Activated T-helper 2 cell treated with anti-CD3 and anti-CD28 coated beads, Interferon-gamma antibody, Interleukin-2, Interleukin-4, amounts not matched to agents 10 μg/mL and 5 μg/mL and 100 μg/mL, durations not matched to agents 14 hours and 24 hours and 36 hours (primary cell): ENCODE data around the gene BLMH. TPM values are rescaled to one million over a fixed set of nuclear protein-coding genes. Genes with fewer than 3 reads are reported as not detected.

Experiments used
- DNase-seq: peaks from one replicate; pipeline ENCODE4 v3.0.0; 2021; ENCODE audit warnings: low spot score
- H3K27ac Mint-ChIP-seq: one replicate; pipeline ENCODE4 v1.8.0; 2021; ENCODE audit warnings: mixed read lengths
- H3K27me3 Mint-ChIP-seq: one replicate; pipeline ENCODE4 v1.8.0; 2021; ENCODE audit warnings: low read depth, mixed read lengths
- H3K36me3 Mint-ChIP-seq: one replicate; pipeline ENCODE4 v1.8.0; 2021; ENCODE audit warnings: low read depth, mixed read lengths
- H3K4me1 Mint-ChIP-seq: one replicate; pipeline ENCODE4 v1.8.0; 2021; ENCODE audit warnings: low read depth, mixed read lengths
- H3K4me3 Mint-ChIP-seq: one replicate; pipeline ENCODE4 v1.8.0; 2021; ENCODE audit warnings: low read depth, mild to moderate bottlenecking, moderate library complexity, mixed read lengths
- H3K9me3 Mint-ChIP-seq: one replicate; pipeline ENCODE4 v1.8.0; 2021; ENCODE audit warnings: mixed read lengths
- intact Hi-C: fragments of 100-400 bp; cut with micrococcal nuclease; formaldehyde crosslinking; loops from one replicate; pipeline ENCODE4 v1.15.1; 2023
- total RNA-seq: library from RNA; stranded (reverse); gene quantifications from 2 replicates; pipeline ENCODE4 v1.2.3, GENCODE V29; 2022

The BLMH gene
- total RNA-seq, 1 donor from 2014 or later = 72.2 TPM

GRCh38 chr17:30263552-30264333, 28.0 kb downstream of the BLMH start:
- H3K36me3 Mint-ChIP-seq = peaks cover 70% of the 10 kb centered on the region

DNA sequence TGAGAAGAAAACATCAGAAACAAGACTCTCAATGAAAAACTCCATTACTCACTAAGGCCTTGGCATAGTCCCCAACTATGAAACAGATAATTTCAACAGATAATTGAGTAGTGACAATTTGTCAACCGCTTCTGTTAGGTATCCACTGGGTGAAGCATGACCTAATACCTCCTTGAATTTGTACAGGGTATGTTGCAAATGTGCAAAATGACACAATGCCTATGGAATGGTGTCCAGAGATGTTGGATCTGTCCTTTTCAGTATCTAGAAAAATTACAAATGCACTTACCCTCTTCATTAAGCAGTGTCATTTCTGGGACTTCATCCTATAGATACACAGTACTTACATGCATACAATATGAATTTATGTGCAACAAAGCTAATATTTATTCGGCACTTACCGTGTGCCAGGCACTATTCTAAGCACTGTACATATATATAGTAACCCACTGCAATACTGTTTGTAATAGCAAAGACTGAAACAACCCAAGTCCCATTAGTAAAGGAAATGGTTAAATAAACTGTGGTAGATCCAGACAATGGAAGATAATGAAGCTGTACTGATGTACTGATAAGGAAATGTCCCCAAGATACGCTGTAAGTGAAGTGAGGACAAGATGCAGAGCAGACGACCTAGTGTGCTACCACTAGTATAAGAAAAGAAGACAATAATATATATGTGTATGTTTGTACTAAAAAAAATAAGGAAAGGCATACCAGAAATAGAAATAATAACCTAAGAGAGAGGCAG, 34.8 kb downstream of the BLMH start:
- Mint-ChIP-seq H3K36me3 (peaks cover 47% of the 10 kb centered on the region), H3K4me1 (peaks cover 14% of the 10 kb centered on the region), H3K27me3 (no peaks in the 10 kb centered on the region), H3K27ac (no peak overlapping the region), H3K9me3 (no peaks in the 10 kb centered on the region), H3K4me3 (no peak overlapping the region)
- no peak for DNase-seq
- intact Hi-C loops = no loop called here

More at GRCh38 chr17:30263552-30264333, 28.0 kb downstream of the BLMH start:
- DNase-seq = no peak
- H3K4me3 Mint-ChIP-seq = no peak overlapping the region
- peaks cover 5% of the 10 kb centered on the region for H3K4me1 Mint-ChIP-seq
- H3K27ac Mint-ChIP-seq = no peak overlapping the region
- no peaks in the 10 kb centered on the region for H3K9me3 Mint-ChIP-seq
- intact Hi-C loops = no loop called here
- H3K27me3 Mint-ChIP-seq = no peaks in the 10 kb centered on the region

- no peaks in the 10 kb centered on the region for H3K27me3 Mint-ChIP-seq
- H3K27ac Mint-ChIP-seq = no peak overlapping the region
- intact Hi-C loops = no loop called here
- peaks cover 11% of the 10 kb centered on the region for H3K4me1 Mint-ChIP-seq
- H3K9me3 Mint-ChIP-seq = no peaks in the 10 kb centered on the region
- H3K4me3 Mint-ChIP-seq = no peak overlapping the region
- peaks cover 50% of the 10 kb centered on the region for H3K36me3 Mint-ChIP-seq
- DNase-seq = no peak
These were observed 37.6 kb downstream of the BLMH start for GRCh38 chr17:30254150-30254549.

DNA sequence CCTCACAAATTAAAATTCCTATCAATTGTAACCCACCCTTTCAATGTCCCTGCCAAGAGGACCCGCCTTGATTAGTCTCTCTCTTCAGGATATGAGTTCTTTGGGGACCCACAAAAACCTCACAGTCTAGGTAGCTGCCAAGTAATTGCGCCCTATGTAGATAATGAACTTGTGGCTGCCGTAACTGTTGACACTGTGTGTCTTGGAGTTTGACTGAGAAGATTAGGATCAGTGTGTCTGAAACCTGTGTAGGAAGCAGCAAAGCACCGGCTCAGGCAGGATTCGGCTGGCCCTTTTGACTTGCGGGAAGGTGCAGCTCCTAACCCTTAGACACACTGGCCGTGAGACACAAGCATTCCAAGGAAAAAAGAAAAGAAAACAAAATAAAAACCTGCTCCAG, 38.4 kb downstream of the BLMH start:
- no peak for DNase-seq
- H3K27ac Mint-ChIP-seq = no peak overlapping the region
- H3K27me3 Mint-ChIP-seq = no peaks in the 10 kb centered on the region
- H3K4me3 Mint-ChIP-seq = no peak overlapping the region
- intact Hi-C loops = no loop called here
- H3K9me3 Mint-ChIP-seq = no peaks in the 10 kb centered on the region
- peaks cover 53% of the 10 kb centered on the region for H3K36me3 Mint-ChIP-seq
- H3K4me1 Mint-ChIP-seq = peaks cover 7% of the 10 kb centered on the region

DNA sequence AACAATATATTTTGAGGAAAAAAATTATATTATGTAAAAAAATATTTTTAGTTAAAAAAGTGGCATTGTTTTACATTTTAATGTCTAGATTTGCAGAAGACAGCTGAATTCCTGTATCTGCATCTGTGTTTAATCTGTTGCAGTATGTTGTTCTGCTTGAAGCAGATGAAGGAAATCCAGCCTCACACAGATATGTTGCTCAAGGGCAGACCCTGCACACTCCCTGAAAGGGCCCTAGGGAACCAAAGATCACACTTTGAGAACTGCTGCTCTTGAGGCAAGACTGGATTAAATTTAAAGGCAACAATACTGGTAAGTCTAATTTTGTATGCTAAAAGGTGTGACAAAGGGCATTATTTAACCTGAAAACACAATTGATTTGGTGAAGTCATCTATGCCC, 39.8 kb downstream of the BLMH start:
- intact Hi-C loops = no loop called here
- Mint-ChIP-seq H3K27me3 (no peaks in the 10 kb centered on the region), H3K36me3 (peaks cover 57% of the 10 kb centered on the region), H3K4me1 (no peaks in the 10 kb centered on the region), H3K9me3 (no peaks in the 10 kb centered on the region), H3K27ac (no peak overlapping the region), H3K4me3 (no peak overlapping the region)
- DNase-seq = no peak

DNA sequence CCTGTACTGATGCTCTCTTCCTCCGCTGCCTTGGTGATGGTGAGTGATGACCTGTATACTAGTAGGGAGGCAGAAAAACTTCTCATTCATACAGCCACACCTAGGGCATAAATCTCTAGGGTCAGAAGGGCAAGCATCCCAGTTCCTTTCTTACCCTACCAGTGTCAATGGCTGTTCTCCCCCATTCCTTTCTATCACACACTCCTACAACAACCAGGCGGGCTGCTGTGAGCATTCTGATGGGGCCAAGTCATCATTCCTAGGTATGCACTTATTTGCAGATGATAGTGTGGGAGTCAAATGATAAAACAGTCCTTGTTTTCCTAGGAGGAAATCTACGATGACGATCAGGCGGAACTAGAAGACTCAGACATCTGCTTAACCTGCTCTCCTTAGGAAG, 42.3 kb downstream of the BLMH start:
- H3K9me3 Mint-ChIP-seq = no peaks in the 10 kb centered on the region
- no peak overlapping the region for H3K4me3 Mint-ChIP-seq
- H3K36me3 Mint-ChIP-seq = peaks cover 55% of the 10 kb centered on the region
- intact Hi-C loops = no loop called here
- no peaks in the 10 kb centered on the region for H3K27me3 Mint-ChIP-seq
- no peak for DNase-seq
- H3K27ac Mint-ChIP-seq = no peak overlapping the region
- no peaks in the 10 kb centered on the region for H3K4me1 Mint-ChIP-seq

DNA sequence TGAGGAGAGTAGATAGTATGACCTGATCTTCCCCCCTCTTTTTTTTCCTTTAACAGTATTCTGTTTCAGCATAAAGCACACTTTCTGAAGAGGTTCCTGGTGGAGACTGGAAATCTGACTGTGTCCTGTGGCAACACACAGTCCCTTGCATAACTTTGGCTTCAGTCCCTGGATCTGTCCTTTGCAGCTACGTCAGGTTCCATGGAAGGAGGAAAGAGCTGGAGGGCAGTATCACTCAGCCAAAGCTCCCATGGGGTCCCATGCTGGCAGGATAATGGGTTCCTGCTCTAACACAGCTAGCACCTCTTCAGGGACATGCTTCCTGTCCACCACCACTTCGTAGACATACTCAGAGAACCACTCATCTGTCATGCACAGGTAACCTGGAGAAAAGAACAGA, 43.0 kb downstream of the BLMH start:
- no peak for DNase-seq
- peaks cover 55% of the 10 kb centered on the region for H3K36me3 Mint-ChIP-seq
- H3K27ac Mint-ChIP-seq = no peak overlapping the region
- intact Hi-C loops = no loop called here
- H3K27me3 Mint-ChIP-seq = no peaks in the 10 kb centered on the region
- no peaks in the 10 kb centered on the region for H3K4me1 Mint-ChIP-seq
- no peaks in the 10 kb centered on the region for H3K9me3 Mint-ChIP-seq
- no peak overlapping the region for H3K4me3 Mint-ChIP-seq

GRCh38 chr17:30246460-30246859, 45.3 kb downstream of the BLMH start:
- DNase-seq = no peak
- H3K4me3 Mint-ChIP-seq = no peak overlapping the region
- peaks cover 44% of the 10 kb centered on the region for H3K36me3 Mint-ChIP-seq
- peaks cover 2% of the 10 kb centered on the region for H3K27me3 Mint-ChIP-seq
- intact Hi-C loops = no loop called here
- H3K9me3 Mint-ChIP-seq = no peaks in the 10 kb centered on the region
- H3K27ac Mint-ChIP-seq = no peak overlapping the region
- no peaks in the 10 kb centered on the region for H3K4me1 Mint-ChIP-seq

DNA sequence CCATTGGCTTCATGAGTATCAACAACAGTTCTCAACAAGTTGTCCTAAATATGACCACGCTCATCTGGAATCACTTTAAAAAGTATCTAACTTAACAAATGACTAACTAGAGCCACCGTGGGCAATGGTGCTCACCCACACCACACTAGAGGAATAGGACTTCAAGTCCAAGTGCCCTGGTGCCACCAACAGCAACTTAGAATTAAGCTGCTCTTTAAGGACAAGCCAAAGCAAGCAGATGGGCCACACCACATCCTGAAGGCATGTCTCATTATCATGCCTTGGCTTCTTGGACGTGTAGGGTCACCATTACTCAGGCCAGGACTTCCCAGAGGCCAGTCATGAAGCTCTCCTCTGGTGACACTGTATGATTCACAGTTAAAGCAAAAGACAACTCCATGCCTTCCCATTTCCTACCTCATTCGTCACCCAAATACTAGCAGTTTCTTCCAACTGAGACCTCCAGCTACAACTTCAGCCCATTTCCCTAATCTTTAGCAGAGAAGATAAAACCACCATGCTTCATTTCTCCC, 46.8 kb downstream of the BLMH start:
- Mint-ChIP-seq H3K4me1 (no peaks in the 10 kb centered on the region), H3K36me3 (peaks cover 35% of the 10 kb centered on the region), H3K4me3 (no peak overlapping the region), H3K27me3 (peaks cover 4% of the 10 kb centered on the region), H3K27ac (no peak overlapping the region), H3K9me3 (no peaks in the 10 kb centered on the region)
- intact Hi-C loops = no loop called here
- DNase-seq = no peak

DNA sequence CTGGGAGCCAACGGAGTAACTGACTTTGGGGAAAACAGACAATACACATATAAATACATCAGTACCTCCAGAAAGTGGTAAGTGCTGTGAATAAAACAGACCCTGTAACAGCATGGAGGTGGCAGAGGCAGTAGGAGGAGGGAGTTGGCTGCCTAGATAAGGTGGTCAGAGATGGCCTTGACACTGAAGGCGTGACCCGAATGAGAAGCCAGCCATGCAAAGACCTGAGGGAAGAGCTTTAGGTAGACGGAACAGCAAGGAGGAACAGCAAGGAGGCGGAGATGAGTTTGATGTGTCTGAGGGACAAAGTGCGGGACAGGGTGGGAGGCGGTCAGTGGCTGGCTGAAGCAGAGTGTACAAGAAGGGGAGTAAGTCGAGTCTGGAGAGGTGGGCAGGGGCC, 48.2 kb downstream of the BLMH start:
- no peak for DNase-seq
- no peaks in the 10 kb centered on the region for H3K9me3 Mint-ChIP-seq
- no peak overlapping the region for H3K27ac Mint-ChIP-seq
- H3K36me3 Mint-ChIP-seq = peaks cover 22% of the 10 kb centered on the region
- intact Hi-C loops = no loop called here
- no peak overlapping the region for H3K4me3 Mint-ChIP-seq
- peaks cover 10% of the 10 kb centered on the region for H3K27me3 Mint-ChIP-seq
- H3K4me1 Mint-ChIP-seq = no peaks in the 10 kb centered on the region

GRCh38 chr17:30243002-30243401, 48.7 kb downstream of the BLMH start:
- Mint-ChIP-seq H3K9me3 (no peaks in the 10 kb centered on the region), H3K4me1 (peaks cover 1% of the 10 kb centered on the region), H3K27me3 (peaks cover 14% of the 10 kb centered on the region), H3K36me3 (peaks cover 16% of the 10 kb centered on the region), H3K27ac (no peak overlapping the region), H3K4me3 (no peak overlapping the region)
- intact Hi-C loops = no loop called here
- DNase-seq = no peak

GRCh38 chr17:30241051-30241450, 50.7 kb downstream of the BLMH start:
- peaks cover 30% of the 10 kb centered on the region for H3K27me3 Mint-ChIP-seq
- no peaks in the 10 kb centered on the region for H3K9me3 Mint-ChIP-seq
- intact Hi-C loops = no loop called here
- DNase-seq = no peak
- no peak overlapping the region for H3K27ac Mint-ChIP-seq
- peaks cover 3% of the 10 kb centered on the region for H3K4me1 Mint-ChIP-seq
- no peak overlapping the region for H3K4me3 Mint-ChIP-seq
- no peaks in the 10 kb centered on the region for H3K36me3 Mint-ChIP-seq

GRCh38 chr17:30240177-30240576, 51.6 kb downstream of the BLMH start:
- no peaks in the 10 kb centered on the region for H3K9me3 Mint-ChIP-seq
- H3K4me3 Mint-ChIP-seq = no peak overlapping the region
- H3K27me3 Mint-ChIP-seq = peaks cover 34% of the 10 kb centered on the region
- peaks cover 5% of the 10 kb centered on the region for H3K4me1 Mint-ChIP-seq
- H3K36me3 Mint-ChIP-seq = no peaks in the 10 kb centered on the region
- no peak overlapping the region for H3K27ac Mint-ChIP-seq
- DNase-seq = no peak
- intact Hi-C loops = no loop called here
